SHP77 (cell line): ENCODE results near the gene PPP3CB.
A peak's percentile ranks its signal among the peaks of the same experiment; 100 is the strongest.

Experiments used
- DNase-seq, 2 experiments: peaks; one replicate each; lab custom pipeline; 2025; lab: John Stamatoyannopoulos, UW

PPP3CB gene

GRCh38 chr10:73495884-73496674 is at the start of gene PPP3CB:
TSS of gene PPP3CB (minus strand) at chr10:73496024. CDS start at chr10:73495889, 135 bp downstream.
- DNase-seq = peak; percentile 80 to 82

- DNase-seq = no peak
Observed at GRCh38 chr10:73545357-73545756, 49.5 kb upstream of the PPP3CB start.

- no peak for DNase-seq
Observed at GRCh38 chr10:73537709-73538108, 41.9 kb upstream of the PPP3CB start.

GRCh38 chr10:73537288-73537687 is 41.5 kb upstream of the PPP3CB start:
- DNase-seq = no peak

- DNase-seq = no peak
Observed at GRCh38 chr10:73534857-73535256, 39.0 kb upstream of the PPP3CB start.

- peak; percentile 36 for DNase-seq
Observed at GRCh38 chr10:73529089-73529832, 33.4 kb upstream of the PPP3CB start.

- DNase-seq = no peak
Observed at GRCh38 chr10:73522263-73522662, 26.4 kb upstream of the PPP3CB start.

GRCh38 chr10:73519336-73519735 is 23.5 kb upstream of the PPP3CB start:
- no peak for DNase-seq

- no peak for DNase-seq
Observed at GRCh38 chr10:73517166-73517888, 21.5 kb upstream of the PPP3CB start.

GRCh38 chr10:73512207-73512743 is 16.5 kb upstream of the PPP3CB start:
- DNase-seq = no peak

- no peak for DNase-seq
Observed at GRCh38 chr10:73509695-73510094, 13.9 kb upstream of the PPP3CB start.

GRCh38 chr10:73506491-73506890 is 10.7 kb upstream of the PPP3CB start:
- DNase-seq = no peak

- no peak for DNase-seq
Observed at GRCh38 chr10:73506074-73506473, 10.2 kb upstream of the PPP3CB start.

GRCh38 chr10:73503037-73503436 is 7.2 kb upstream of the PPP3CB start:
- DNase-seq = no peak

- DNase-seq = no peak
Observed at GRCh38 chr10:73501651-73502050, 5.8 kb upstream of the PPP3CB start.

GRCh38 chr10:73497623-73498022 is 1.8 kb upstream of the PPP3CB start:
- no peak for DNase-seq

GRCh38 chr10:73495226-73495883 is 469 bp downstream of the PPP3CB start:
- DNase-seq = peak; percentile 45 to 57

GRCh38 chr10:73494877-73495225 is 973 bp downstream of the PPP3CB start:
- DNase-seq = no peak

- no peak for DNase-seq
Observed at GRCh38 chr10:73494213-73494612, 1.6 kb downstream of the PPP3CB start.

GRCh38 chr10:73493781-73494180 is 2.0 kb downstream of the PPP3CB start:
- DNase-seq = no peak

- no peak for DNase-seq
Observed at GRCh38 chr10:73486601-73487000, 9.2 kb downstream of the PPP3CB start.

GRCh38 chr10:73485320-73485719 is 10.5 kb downstream of the PPP3CB start:
- DNase-seq = no peak
